ENCODE data around the gene DAP. TPM values are rescaled to one million over a fixed set of nuclear protein-coding genes. Genes with fewer than 3 reads are reported as not detected.

The DAP gene
- total and polyA plus RNA-seq, 2 donors = 14.1 to 34.4 TPM

DNA sequence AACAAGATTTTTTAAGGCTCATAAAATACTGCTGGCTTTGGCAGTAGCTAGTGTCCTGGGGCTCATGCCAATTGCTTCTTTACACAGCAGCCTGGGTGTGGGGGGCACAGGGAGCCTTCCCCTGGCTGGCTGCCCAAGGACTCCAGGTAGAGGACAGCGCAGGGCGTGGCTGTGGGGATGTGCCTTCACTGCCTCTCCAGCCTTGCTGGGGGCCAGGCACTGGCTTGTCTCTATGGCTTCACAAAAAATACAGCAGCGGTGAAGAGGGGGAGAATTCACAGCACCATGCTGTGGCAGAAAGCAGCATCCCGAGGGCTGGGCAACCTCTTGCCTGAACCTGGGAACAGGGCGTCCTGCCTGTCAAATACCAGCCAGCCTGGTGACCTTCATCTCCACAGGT lies 57.4 kb downstream of the DAP start:
- DNase-seq (ENCODE audit: low read depth in 6 of 9, low spot score in 9 of 9) = no peak

DNA sequence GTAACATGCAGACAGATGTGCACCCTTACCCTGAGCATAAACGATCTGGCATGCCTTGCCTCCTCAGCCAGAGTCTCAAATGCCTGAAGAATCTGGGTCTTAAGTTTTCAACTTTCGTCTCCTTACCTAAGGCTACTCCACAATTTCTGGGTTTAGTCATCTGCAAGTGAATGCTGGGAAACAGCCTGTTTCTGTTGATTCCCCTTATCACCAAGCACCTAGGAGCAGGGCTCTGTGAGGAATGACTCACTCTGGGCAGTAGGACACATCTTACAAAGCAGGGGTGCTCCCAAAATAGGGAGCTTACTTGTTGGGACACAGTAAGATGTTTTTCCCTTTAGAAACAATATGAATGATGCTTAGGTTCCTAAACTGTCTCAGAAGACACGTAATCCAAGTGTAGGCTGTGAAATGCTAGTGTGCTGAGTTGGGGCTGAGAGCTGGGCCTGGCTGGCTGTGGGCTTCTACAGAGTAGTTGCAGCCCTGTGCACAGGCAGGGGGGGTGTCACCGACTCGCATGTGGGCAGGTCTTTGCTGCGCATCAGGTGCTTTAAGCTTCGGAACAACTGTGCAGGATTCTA lies 58.0 kb downstream of the DAP start:
- H3K9me3 ChIP-seq (ENCODE audit: control insufficient read depth in 2 of 2, insufficient read depth in 1 of 2, low read length in 1 of 2) = no peaks in the 10 kb centered on the region
- no peaks in the 10 kb centered on the region for H3K36me3 ChIP-seq (ENCODE audit: control insufficient read depth in 2 of 2, insufficient read depth in 2 of 2, low read length in 1 of 2)
- no peak overlapping the region for H3K4me3 ChIP-seq (ENCODE audit: low read length in 2 of 2)
- DNase-seq (ENCODE audit: low read depth in 6 of 9, low spot score in 9 of 9) = no peak
- no peak overlapping the region for H3K27ac ChIP-seq (ENCODE audit: low read depth in 1 of 2, low read length in 1 of 2)
- peaks cover 10 to 39% of the 10 kb centered on the region in 2 donors for H3K4me1 ChIP-seq (ENCODE audit: control insufficient read depth in 2 of 2, insufficient read depth in 2 of 2, low read length in 2 of 2)
- WGBS = 78% methylated on average over 7 of the region's 7 CpGs
- H3K27me3 ChIP-seq (ENCODE audit: control insufficient read depth in 2 of 2, insufficient read depth in 1 of 2, low read length in 1 of 2) = no peaks in the 10 kb centered on the region

More for the DNA sequence above, 57.4 kb downstream of the DAP start:
- H3K4me3 ChIP-seq (ENCODE audit: low read length in 2 of 2) = no peak overlapping the region
- no peaks in the 10 kb centered on the region for H3K9me3 ChIP-seq (ENCODE audit: control insufficient read depth in 2 of 2, insufficient read depth in 1 of 2, low read length in 1 of 2)
- WGBS = 97% methylated on average over 5 of the region's 5 CpGs
- H3K4me1 ChIP-seq (ENCODE audit: control insufficient read depth in 2 of 2, insufficient read depth in 2 of 2, low read length in 2 of 2) = peaks cover 10 to 39% of the 10 kb centered on the region in 2 donors
- H3K27ac ChIP-seq (ENCODE audit: low read depth in 1 of 2, low read length in 1 of 2) = no peak overlapping the region
- no peaks in the 10 kb centered on the region for H3K36me3 ChIP-seq (ENCODE audit: control insufficient read depth in 2 of 2, insufficient read depth in 2 of 2, low read length in 1 of 2)
- no peaks in the 10 kb centered on the region for H3K27me3 ChIP-seq (ENCODE audit: control insufficient read depth in 2 of 2, insufficient read depth in 1 of 2, low read length in 1 of 2)

DNA sequence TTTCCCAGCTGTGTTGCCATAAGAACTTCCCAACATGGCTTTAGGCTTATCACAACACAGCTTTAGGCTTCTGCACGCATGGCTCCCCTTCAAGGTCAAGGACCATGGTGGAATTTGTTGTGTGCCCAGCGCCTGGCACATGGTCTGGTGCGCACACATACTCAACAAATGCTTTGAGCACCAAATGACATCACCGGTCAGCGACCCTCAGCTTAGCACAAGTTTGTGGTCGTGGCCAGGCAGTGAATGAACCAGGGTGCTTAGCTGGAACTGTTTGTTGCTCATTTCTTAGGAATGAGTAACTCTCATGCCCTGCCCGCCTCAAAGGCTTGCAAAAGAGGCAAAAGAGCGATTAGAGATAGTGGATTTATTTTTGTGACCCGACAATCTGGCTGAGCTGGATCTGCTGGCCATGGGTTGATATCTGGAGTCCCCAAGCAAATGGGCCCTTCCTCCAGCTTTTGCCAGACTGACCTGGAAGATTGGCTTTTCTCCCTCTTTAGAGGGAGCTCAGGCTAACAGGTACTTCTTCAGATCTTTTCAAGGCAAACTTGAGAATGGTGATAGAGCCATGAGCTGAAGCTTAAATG lies 58.9 kb downstream of the DAP start:
- H3K4me1 ChIP-seq (ENCODE audit: control insufficient read depth in 2 of 2, insufficient read depth in 2 of 2, low read length in 2 of 2) = peaks cover 10 to 45% of the 10 kb centered on the region in 2 donors
- DNase-seq (ENCODE audit: low read depth in 6 of 9, low spot score in 9 of 9) = no peak
- 97% methylated on average over 9 of the region's 9 CpGs for WGBS
- H3K36me3 ChIP-seq (ENCODE audit: control insufficient read depth in 2 of 2, insufficient read depth in 2 of 2, low read length in 1 of 2) = no peaks in the 10 kb centered on the region
- H3K4me3 ChIP-seq (ENCODE audit: low read length in 2 of 2) = no peak overlapping the region
- no peak overlapping the region for H3K27ac ChIP-seq (ENCODE audit: low read depth in 1 of 2, low read length in 1 of 2)
- no peaks in the 10 kb centered on the region for H3K9me3 ChIP-seq (ENCODE audit: control insufficient read depth in 2 of 2, insufficient read depth in 1 of 2, low read length in 1 of 2)
- no peaks in the 10 kb centered on the region for H3K27me3 ChIP-seq (ENCODE audit: control insufficient read depth in 2 of 2, insufficient read depth in 1 of 2, low read length in 1 of 2)

DNA sequence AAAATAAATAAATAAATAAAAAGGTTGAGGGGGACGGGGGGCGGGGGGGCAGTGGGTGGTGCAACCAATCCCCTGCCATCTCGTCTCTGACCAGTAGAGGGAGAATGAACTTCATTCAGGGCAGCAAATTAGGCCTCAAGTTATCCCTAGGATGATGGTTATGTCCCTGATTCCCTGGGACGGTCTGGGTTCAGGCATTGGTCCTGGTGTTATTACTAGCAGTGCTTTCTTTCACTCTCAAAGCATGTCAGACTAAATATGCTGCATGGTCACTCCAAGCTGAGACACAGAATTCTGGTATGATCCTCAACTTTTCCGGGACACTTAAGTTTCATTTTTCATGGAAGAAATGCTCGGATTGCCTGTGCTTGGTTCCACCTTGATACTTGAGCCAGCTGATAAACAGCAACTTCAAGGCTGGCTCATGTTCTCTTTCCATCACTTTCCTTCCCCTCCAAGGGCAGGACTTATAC lies 59.4 kb downstream of the DAP start:
- Histone ChIP-seq H3K27me3 (ENCODE audit: control insufficient read depth in 2 of 2, insufficient read depth in 1 of 2, low read length in 1 of 2) (no peaks in the 10 kb centered on the region), H3K4me3 (ENCODE audit: low read length in 2 of 2) (no peak overlapping the region), H3K9me3 (ENCODE audit: control insufficient read depth in 2 of 2, insufficient read depth in 1 of 2, low read length in 1 of 2) (no peaks in the 10 kb centered on the region), H3K36me3 (ENCODE audit: control insufficient read depth in 2 of 2, insufficient read depth in 2 of 2, low read length in 1 of 2) (no peaks in the 10 kb centered on the region), H3K4me1 (ENCODE audit: control insufficient read depth in 2 of 2, insufficient read depth in 2 of 2, low read length in 2 of 2) (peaks cover 12 to 50% of the 10 kb centered on the region in 2 donors), H3K27ac (ENCODE audit: low read depth in 1 of 2, low read length in 1 of 2) (no peak overlapping the region)
- peak in 3 of 9 donors; percentile 39 to 61 (median 44) for DNase-seq (ENCODE audit: low read depth in 6 of 9, low spot score in 9 of 9)
- WGBS = 61% methylated on average over 6 of the region's 6 CpGs

DNA sequence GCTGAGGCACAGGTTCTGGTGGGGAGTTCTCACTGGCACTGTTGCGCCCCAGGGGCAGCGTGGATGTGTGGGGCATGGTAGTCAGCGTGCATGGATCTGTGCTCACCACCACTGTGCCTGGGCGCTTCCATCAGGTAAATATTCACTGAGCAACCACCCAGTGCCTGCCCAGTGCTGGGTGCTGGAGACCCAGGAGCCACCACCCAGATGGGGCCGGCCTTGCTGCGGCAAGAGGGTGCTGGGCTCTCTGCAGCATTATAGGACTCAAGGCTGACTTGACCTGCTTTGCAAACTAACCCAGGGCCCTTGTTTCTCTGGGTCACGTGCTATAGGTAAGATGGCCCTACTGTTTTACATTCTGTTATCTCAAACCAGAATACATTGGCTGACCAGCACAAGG lies 60.5 kb downstream of the DAP start:
- Histone ChIP-seq H3K36me3 (ENCODE audit: control insufficient read depth in 2 of 2, insufficient read depth in 2 of 2, low read length in 1 of 2) (no peaks in the 10 kb centered on the region), H3K4me1 (ENCODE audit: control insufficient read depth in 2 of 2, insufficient read depth in 2 of 2, low read length in 2 of 2) (peaks cover 16 to 59% of the 10 kb centered on the region in 2 donors), H3K9me3 (ENCODE audit: control insufficient read depth in 2 of 2, insufficient read depth in 1 of 2, low read length in 1 of 2) (no peaks in the 10 kb centered on the region), H3K27me3 (ENCODE audit: control insufficient read depth in 2 of 2, insufficient read depth in 1 of 2, low read length in 1 of 2) (no peaks in the 10 kb centered on the region), H3K4me3 (ENCODE audit: low read length in 2 of 2) (no peak overlapping the region), H3K27ac (ENCODE audit: low read depth in 1 of 2, low read length in 1 of 2) (peak overlapping the region in 1 of 2 donors; percentile 82)
- 98% methylated on average over 7 of the region's 7 CpGs for WGBS
- DNase-seq (ENCODE audit: low read depth in 6 of 9, low spot score in 9 of 9) = peak in 1 of 9 donors; percentile 7

DNA sequence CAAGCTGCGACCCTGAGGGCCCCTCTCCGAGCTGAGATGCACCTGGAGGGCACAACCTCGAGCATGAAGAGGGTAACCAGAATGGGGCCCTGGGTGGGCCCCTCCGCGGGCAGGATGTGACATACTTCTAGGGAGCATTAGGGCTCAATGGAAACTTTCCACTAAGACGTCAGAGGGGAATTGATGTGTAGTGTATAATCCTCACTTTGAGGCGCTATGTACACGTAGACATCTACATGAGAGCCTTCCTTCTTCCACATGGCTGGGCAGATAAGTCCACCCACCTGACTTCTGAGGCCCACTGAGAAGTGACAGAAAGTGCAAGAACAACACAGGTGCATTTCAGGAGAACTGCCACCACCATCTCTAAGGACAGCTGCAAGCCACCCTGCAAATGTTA lies 61.0 kb downstream of the DAP start:
- Histone ChIP-seq H3K4me3 (ENCODE audit: low read length in 2 of 2) (no peak overlapping the region), H3K36me3 (ENCODE audit: control insufficient read depth in 2 of 2, insufficient read depth in 2 of 2, low read length in 1 of 2) (no peaks in the 10 kb centered on the region), H3K4me1 (ENCODE audit: control insufficient read depth in 2 of 2, insufficient read depth in 2 of 2, low read length in 2 of 2) (peaks cover 16 to 58% of the 10 kb centered on the region in 2 donors), H3K27ac (ENCODE audit: low read depth in 1 of 2, low read length in 1 of 2) (peak overlapping the region in 1 of 2 donors; percentile 82), H3K9me3 (ENCODE audit: control insufficient read depth in 2 of 2, insufficient read depth in 1 of 2, low read length in 1 of 2) (no peaks in the 10 kb centered on the region), H3K27me3 (ENCODE audit: control insufficient read depth in 2 of 2, insufficient read depth in 1 of 2, low read length in 1 of 2) (no peaks in the 10 kb centered on the region)
- WGBS = 53% methylated on average over 8 of the region's 8 CpGs
- peak; percentile 45 to 86 (median 63) for DNase-seq (ENCODE audit: low read depth in 6 of 9, low spot score in 9 of 9)

DNA sequence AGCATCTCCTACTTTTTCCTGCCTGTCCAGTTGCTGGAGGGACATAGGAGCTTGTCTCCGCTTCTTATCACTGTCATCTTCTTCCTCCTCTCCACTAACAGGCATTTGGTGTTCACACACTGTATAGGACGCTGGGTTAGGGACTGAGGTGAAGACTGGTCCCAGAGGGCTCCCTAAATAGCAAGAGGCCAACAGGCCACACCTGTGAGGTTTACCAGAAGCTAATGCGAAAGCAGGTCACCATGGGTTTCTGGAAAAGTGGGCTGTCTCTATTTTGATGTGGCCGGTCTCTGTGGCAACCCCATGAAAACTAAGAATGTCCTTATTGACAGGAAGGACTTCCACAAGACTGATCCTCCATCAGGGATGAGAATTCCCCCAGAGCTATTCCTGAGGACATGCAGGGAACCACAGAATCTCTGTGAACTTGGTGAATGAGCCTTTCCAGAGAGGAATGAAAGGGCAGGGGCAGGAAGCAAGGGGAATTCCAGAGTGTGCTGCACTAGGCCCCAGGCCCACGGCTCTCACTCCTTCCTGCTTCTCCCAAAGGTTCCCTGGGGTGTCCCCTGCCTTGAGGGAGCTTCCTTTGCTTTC lies 61.7 kb downstream of the DAP start:
- Histone ChIP-seq H3K27me3 (ENCODE audit: control insufficient read depth in 2 of 2, insufficient read depth in 1 of 2, low read length in 1 of 2) (no peaks in the 10 kb centered on the region), H3K4me1 (ENCODE audit: control insufficient read depth in 2 of 2, insufficient read depth in 2 of 2, low read length in 2 of 2) (peaks cover 16 to 55% of the 10 kb centered on the region in 2 donors), H3K4me3 (ENCODE audit: low read length in 2 of 2) (no peak overlapping the region), H3K27ac (ENCODE audit: low read depth in 1 of 2, low read length in 1 of 2) (peak overlapping the region in 1 of 2 donors; percentile 82), H3K36me3 (ENCODE audit: control insufficient read depth in 2 of 2, insufficient read depth in 2 of 2, low read length in 1 of 2) (peaks cover 0 to 2% of the 10 kb centered on the region in 2 donors), H3K9me3 (ENCODE audit: control insufficient read depth in 2 of 2, insufficient read depth in 1 of 2, low read length in 1 of 2) (no peaks in the 10 kb centered on the region)
- 96% methylated on average over 5 of the region's 5 CpGs for WGBS
- peak in 2 of 9 donors; percentile 6 to 8 for DNase-seq (ENCODE audit: low read depth in 6 of 9, low spot score in 9 of 9)

DNA sequence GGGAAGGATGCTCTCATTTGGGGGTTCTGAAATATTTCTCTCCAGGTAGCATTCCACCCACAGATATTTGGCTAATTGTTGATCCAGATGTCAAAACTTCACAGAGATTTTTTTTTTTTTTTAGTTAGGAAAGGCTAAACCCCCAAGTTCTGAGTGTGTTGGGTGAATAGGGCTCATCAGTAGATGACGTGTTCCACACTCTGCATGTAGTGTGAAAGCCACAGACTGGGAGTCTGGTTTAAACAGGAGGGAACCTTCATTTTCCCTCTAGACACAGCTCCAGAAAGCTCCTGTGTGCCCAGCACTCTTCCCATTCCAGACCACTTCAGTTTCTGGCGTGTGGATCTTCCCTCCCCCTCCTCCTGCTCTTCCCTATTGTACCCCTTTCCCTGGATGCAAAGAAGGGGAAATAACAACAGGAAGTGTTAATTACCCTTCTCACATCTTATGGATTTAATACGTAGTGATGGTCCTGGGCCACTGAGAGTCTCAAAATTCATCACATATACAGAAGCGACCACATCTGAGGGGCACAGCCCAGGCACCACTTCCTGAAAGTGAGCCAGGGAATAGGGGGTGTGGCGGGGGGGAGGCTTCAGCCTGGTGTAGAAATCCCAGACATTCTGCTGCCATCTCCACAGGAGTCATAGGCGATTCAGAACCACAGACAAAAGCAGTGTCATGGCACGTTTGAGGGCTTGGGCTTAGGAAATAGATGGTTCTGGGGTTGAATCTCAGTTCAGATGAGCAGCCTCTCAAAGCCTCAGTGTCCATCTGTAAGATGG lies 65.1 kb downstream of the DAP start:
- Histone ChIP-seq H3K36me3 (ENCODE audit: control insufficient read depth in 2 of 2, insufficient read depth in 2 of 2, low read length in 1 of 2) (peaks cover 0 to 6% of the 10 kb centered on the region in 2 donors), H3K4me1 (ENCODE audit: control insufficient read depth in 2 of 2, insufficient read depth in 2 of 2, low read length in 2 of 2) (peaks cover 13 to 47% of the 10 kb centered on the region in 2 donors), H3K4me3 (ENCODE audit: low read length in 2 of 2) (no peak overlapping the region), H3K27ac (ENCODE audit: low read depth in 1 of 2, low read length in 1 of 2) (peak overlapping the region in 1 of 2 donors; percentile 30), H3K9me3 (ENCODE audit: control insufficient read depth in 2 of 2, insufficient read depth in 1 of 2, low read length in 1 of 2) (no peaks in the 10 kb centered on the region), H3K27me3 (ENCODE audit: control insufficient read depth in 2 of 2, insufficient read depth in 1 of 2, low read length in 1 of 2) (no peaks in the 10 kb centered on the region)
- DNase-seq (ENCODE audit: low read depth in 6 of 9, low spot score in 9 of 9) = no peak
- WGBS = 63% methylated on average over 7 of the region's 7 CpGs

All from thymus (tissue), 11 donors.